GM23338 (cell line): ENCODE data around the gene OTOS. TPM values are rescaled to one million over a fixed set of nuclear protein-coding genes. Genes with fewer than 3 reads are reported as not detected.

ENCODE experiments used
- ATAC-seq: fragments of 200-7000 bp; cut with Tn5 transposase; 3 replicates; pipeline ENCODE4 v1.9.1; 2020
- DNase-seq: peaks from one replicate; pipeline ENCODE4 v3.0.0-alpha.2; 2015; ENCODE audit warnings: low spot score
- H2AFZ ChIP-seq: fragments of 200-600 bp; sonication (generic); 2 replicates; pipeline ENCODE4 v1.8.0; 2016; ENCODE audit warnings: antibody characterized with exemption, mild to moderate bottlenecking, moderate library complexity
- H3F3A ChIP-seq: fragments of 200-600 bp; sonication (generic); replicated peaks from 2 replicates; pipeline ENCODE4 v1.8.0; 2017; ENCODE audit warnings: antibody characterized with exemption, mixed run types, low read depth
- H3K27ac ChIP-seq: fragments of 200-600 bp; sonication (generic); 2 replicates; pipeline ENCODE4 v1.6.1; 2016; ENCODE audit warnings: low read depth
- H3K27me3 ChIP-seq: fragments of 200-600 bp; sonication (generic); 2 replicates; pipeline ENCODE4 v1.8.0; 2016; ENCODE audit warnings: mild to moderate bottlenecking, mixed run types, moderate library complexity; ENCODE audit not compliant: insufficient read depth
- H3K36me3 ChIP-seq: fragments of 200-600 bp; sonication (generic); 2 replicates; pipeline ENCODE4 v1.8.0; 2016; ENCODE audit warnings: mild to moderate bottlenecking; ENCODE audit not compliant: insufficient read depth
- H3K4me1 ChIP-seq: fragments of 200-600 bp; sonication (generic); 2 replicates; pipeline ENCODE4 v1.8.0; 2016; ENCODE audit warnings: mild to moderate bottlenecking, moderate library complexity; ENCODE audit not compliant: insufficient read depth
- H3K4me2 ChIP-seq: fragments of 200-600 bp; sonication (generic); 2 replicates; pipeline ENCODE4 v1.7.1; 2017; ENCODE audit warnings: mixed run types
- H3K4me3 ChIP-seq: fragments of 200-600 bp; sonication (generic); 2 replicates; pipeline ENCODE4 v1.6.1; 2016; ENCODE audit warnings: mixed run types
- H3K79me2 ChIP-seq: fragments of 200-600 bp; sonication (generic); replicated peaks from 2 replicates; pipeline ENCODE4 v1.8.0; 2017; ENCODE audit warnings: mild to moderate bottlenecking; ENCODE audit not compliant: insufficient read depth
- H3K9me2 ChIP-seq: fragments of 200-600 bp; sonication (generic); 2 replicates; pipeline ENCODE4 v1.8.0; 2017; ENCODE audit not compliant: insufficient read depth
- H4K20me1 ChIP-seq: fragments of 200-600 bp; sonication (generic); replicated peaks from 2 replicates; pipeline ENCODE4 v1.8.0; 2017; ENCODE audit warnings: mild to moderate bottlenecking; ENCODE audit not compliant: insufficient read depth
- H3K27ac Mint-ChIP-seq: 2 replicates; pipeline ENCODE4 v1.8.0; 2020; ENCODE audit warnings: inconsistent platforms, mild to moderate bottlenecking, moderate library complexity, mixed read lengths
- H3K27me3 Mint-ChIP-seq: 3 replicates; pipeline ENCODE4 v1.8.0; 2022; ENCODE audit warnings: low read depth, mild to moderate bottlenecking, moderate library complexity, mixed read lengths, inconsistent platforms; ENCODE audit not compliant: insufficient read depth, poor library complexity
- H3K36me3 Mint-ChIP-seq: 3 replicates; pipeline ENCODE4 v1.8.0; 2021; ENCODE audit warnings: low read depth, mild to moderate bottlenecking, inconsistent platforms, moderate library complexity, mixed read lengths
- H3K4me1 Mint-ChIP-seq: 3 replicates; pipeline ENCODE4 v1.8.0; 2020; ENCODE audit warnings: mild to moderate bottlenecking, inconsistent platforms, mixed read lengths
- H3K4me3 Mint-ChIP-seq: 3 replicates; pipeline ENCODE4 v1.8.0; 2021; ENCODE audit warnings: moderate library complexity, mild to moderate bottlenecking, inconsistent platforms, mixed read lengths
- H3K9me3 Mint-ChIP-seq: 3 replicates; pipeline ENCODE4 v1.8.0; 2020; ENCODE audit warnings: moderate library complexity, mild to moderate bottlenecking, inconsistent platforms, mixed read lengths
- CREB1 ChIP-seq: fragments of 250-450 bp; sonication (Bioruptor Pico); IDR thresholded peaks from 2 replicates; pipeline ENCODE4 v1.5.0; 2020; ENCODE audit warnings: low read depth, mild to moderate bottlenecking, moderate library complexity
- EZH2 ChIP-seq: fragments of 200-600 bp; sonication (generic); IDR thresholded peaks from one replicate; pipeline ENCODE4 v1.8.0; 2017; ENCODE audit warnings: antibody characterized with exemption, mild to moderate bottlenecking, low read depth; ENCODE audit not compliant: unreplicated experiment
- EZH2phosphoT487 ChIP-seq: fragments of 200-600 bp; sonication (generic); IDR thresholded peaks from one replicate; pipeline ENCODE4 v1.8.1; 2018; ENCODE audit warnings: antibody characterized with exemption; ENCODE audit not compliant: unreplicated experiment
- JUNB ChIP-seq: IDR thresholded peaks from one replicate; pipeline ENCODE4 v1.6.1; 2016; ENCODE audit warnings: antibody characterized with exemption; ENCODE audit not compliant: unreplicated experiment
- NANOG ChIP-seq: IDR thresholded peaks from 2 replicates; pipeline ENCODE4 v1.6.1; 2016; ENCODE audit warnings: antibody characterized with exemption, borderline replicate concordance
- POLR2AphosphoS5 ChIP-seq: IDR thresholded peaks from 2 replicates; pipeline ENCODE4 v1.6.1; 2016; ENCODE audit warnings: antibody characterized with exemption, low read depth
- STAT1 ChIP-seq: IDR thresholded peaks from one replicate; pipeline ENCODE4 v1.6.1; 2016; ENCODE audit warnings: antibody characterized with exemption; ENCODE audit not compliant: unreplicated experiment
- ZNF114 ChIP-seq: fragments of 250-450 bp; sonication (Bioruptor Pico); IDR thresholded peaks from 2 replicates; pipeline ENCODE4 v1.5.0; 2020; ENCODE audit warnings: mild to moderate bottlenecking, moderate library complexity
- ZNF331 ChIP-seq: fragments of 250-450 bp; sonication (Bioruptor Pico); IDR thresholded peaks from 2 replicates; pipeline ENCODE4 v1.5.0; 2020; ENCODE audit warnings: low read depth, mild to moderate bottlenecking, moderate library complexity
- polyA plus RNA-seq: library from polyadenylated mRNA; unstranded; fragments of >200 nt; fragmentation: Nextera tagmentation; extraction: Ambion mirVana; gene quantifications from 2 replicates; pipeline ENCODE4 v1.2.1, GENCODE V29; 2016
- total RNA-seq: library from RNA; depleted of rRNA; stranded (reverse); fragments of >200 nt; shearing (Covaris generic); gene quantifications from 2 replicates; pipeline ENCODE4 v1.2.3, GENCODE V29; 2014
- TF ChIP-seq, protein P1 (sequence below), 2 experiments: fragments of 200-600 bp in 1 of 2; sonication (generic) in 1 of 2; conservative IDR thresholded peaks; 2 replicates each; pipeline versions ENCODE4 v1.5.1 to v1.6.1; 2016 to 2017; ENCODE audit warnings: antibody characterized with exemption in 2 of 2, low read depth in 2 of 2, mild to moderate bottlenecking in 2 of 2, moderate library complexity in 1 of 2
- TF ChIP-seq, protein P2 (sequence below): fragments of 250-450 bp; sonication (Bioruptor Pico); IDR thresholded peaks from 2 replicates; pipeline ENCODE4 v1.5.0; 2020; ENCODE audit warnings: mild to moderate bottlenecking, moderate library complexity
- TF ChIP-seq, protein P3 (sequence below): IDR thresholded peaks from one replicate; pipeline ENCODE4 v1.6.1; 2018; ENCODE audit warnings: antibody characterized with exemption; ENCODE audit not compliant: unreplicated experiment
- TF ChIP-seq, protein P4 (sequence below): IDR thresholded peaks from 2 replicates; pipeline ENCODE4 v1.6.1; 2016; ENCODE audit warnings: antibody characterized with exemption

Gene OTOS
- total and polyA plus RNA-seq, 2 experiments from 2014 or later = 0.40 TPM; not detected in 1

DNA sequence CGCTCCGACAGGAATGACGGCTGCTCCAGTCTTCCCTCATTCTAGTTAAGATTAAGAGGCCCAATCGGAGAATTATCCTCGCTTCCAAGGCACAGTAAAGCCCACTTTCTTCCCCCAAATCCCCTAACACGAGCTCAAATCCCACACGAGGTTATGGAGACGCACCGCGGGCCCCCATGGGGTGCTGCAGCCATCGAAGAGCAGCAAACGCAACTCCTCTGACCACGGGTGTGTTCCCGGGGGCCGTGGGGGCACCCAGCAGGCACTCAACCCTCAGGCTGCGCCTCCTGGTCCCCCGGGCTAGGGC is 4.8 kb downstream of the OTOS start:
- H3K4me3 Mint-ChIP-seq = peak overlapping the region; percentile 98
- H3K27me3 Mint-ChIP-seq = peaks cover 14% of the 10 kb centered on the region
- Histone ChIP-seq H3K36me3 (peaks cover 27% of the 10 kb centered on the region), H3K4me2 (peak overlapping the region; percentile 99), H3K79me2 (peaks cover 31% of the 10 kb centered on the region), H3K27me3 (no peaks in the 10 kb centered on the region), H3K4me1 (peaks cover 15% of the 10 kb centered on the region), H3K27ac (no peak overlapping the region), H4K20me1 (peaks cover 15% of the 10 kb centered on the region), H3K4me3 (peak overlapping the region; percentile 88), H3K9me2 (no peaks in the 10 kb centered on the region), H2AFZ (no peak overlapping the region), H3F3A (no peaks in the 10 kb centered on the region)
- DNase-seq = no peak
- no peak for ATAC-seq
- TF ChIP-seq, protein P1, sequence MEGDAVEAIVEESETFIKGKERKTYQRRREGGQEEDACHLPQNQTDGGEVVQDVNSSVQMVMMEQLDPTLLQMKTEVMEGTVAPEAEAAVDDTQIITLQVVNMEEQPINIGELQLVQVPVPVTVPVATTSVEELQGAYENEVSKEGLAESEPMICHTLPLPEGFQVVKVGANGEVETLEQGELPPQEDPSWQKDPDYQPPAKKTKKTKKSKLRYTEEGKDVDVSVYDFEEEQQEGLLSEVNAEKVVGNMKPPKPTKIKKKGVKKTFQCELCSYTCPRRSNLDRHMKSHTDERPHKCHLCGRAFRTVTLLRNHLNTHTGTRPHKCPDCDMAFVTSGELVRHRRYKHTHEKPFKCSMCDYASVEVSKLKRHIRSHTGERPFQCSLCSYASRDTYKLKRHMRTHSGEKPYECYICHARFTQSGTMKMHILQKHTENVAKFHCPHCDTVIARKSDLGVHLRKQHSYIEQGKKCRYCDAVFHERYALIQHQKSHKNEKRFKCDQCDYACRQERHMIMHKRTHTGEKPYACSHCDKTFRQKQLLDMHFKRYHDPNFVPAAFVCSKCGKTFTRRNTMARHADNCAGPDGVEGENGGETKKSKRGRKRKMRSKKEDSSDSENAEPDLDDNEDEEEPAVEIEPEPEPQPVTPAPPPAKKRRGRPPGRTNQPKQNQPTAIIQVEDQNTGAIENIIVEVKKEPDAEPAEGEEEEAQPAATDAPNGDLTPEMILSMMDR (conservative IDR thresholded peaks at IDR 0.05; ENCODE audit: low read depth in 2 of 2) = no peak
- TF ChIP-seq EZH2phosphoT487 (no peak), STAT1 (no peak), JUNB (no peak), CREB1 (no peak), ZNF331 (no peak), NANOG (no peak), POLR2AphosphoS5 (no peak), EZH2 (no peak), ZNF114 (CRISPR knock-in tag) (no peak)
- TF ChIP-seq, protein P2, sequence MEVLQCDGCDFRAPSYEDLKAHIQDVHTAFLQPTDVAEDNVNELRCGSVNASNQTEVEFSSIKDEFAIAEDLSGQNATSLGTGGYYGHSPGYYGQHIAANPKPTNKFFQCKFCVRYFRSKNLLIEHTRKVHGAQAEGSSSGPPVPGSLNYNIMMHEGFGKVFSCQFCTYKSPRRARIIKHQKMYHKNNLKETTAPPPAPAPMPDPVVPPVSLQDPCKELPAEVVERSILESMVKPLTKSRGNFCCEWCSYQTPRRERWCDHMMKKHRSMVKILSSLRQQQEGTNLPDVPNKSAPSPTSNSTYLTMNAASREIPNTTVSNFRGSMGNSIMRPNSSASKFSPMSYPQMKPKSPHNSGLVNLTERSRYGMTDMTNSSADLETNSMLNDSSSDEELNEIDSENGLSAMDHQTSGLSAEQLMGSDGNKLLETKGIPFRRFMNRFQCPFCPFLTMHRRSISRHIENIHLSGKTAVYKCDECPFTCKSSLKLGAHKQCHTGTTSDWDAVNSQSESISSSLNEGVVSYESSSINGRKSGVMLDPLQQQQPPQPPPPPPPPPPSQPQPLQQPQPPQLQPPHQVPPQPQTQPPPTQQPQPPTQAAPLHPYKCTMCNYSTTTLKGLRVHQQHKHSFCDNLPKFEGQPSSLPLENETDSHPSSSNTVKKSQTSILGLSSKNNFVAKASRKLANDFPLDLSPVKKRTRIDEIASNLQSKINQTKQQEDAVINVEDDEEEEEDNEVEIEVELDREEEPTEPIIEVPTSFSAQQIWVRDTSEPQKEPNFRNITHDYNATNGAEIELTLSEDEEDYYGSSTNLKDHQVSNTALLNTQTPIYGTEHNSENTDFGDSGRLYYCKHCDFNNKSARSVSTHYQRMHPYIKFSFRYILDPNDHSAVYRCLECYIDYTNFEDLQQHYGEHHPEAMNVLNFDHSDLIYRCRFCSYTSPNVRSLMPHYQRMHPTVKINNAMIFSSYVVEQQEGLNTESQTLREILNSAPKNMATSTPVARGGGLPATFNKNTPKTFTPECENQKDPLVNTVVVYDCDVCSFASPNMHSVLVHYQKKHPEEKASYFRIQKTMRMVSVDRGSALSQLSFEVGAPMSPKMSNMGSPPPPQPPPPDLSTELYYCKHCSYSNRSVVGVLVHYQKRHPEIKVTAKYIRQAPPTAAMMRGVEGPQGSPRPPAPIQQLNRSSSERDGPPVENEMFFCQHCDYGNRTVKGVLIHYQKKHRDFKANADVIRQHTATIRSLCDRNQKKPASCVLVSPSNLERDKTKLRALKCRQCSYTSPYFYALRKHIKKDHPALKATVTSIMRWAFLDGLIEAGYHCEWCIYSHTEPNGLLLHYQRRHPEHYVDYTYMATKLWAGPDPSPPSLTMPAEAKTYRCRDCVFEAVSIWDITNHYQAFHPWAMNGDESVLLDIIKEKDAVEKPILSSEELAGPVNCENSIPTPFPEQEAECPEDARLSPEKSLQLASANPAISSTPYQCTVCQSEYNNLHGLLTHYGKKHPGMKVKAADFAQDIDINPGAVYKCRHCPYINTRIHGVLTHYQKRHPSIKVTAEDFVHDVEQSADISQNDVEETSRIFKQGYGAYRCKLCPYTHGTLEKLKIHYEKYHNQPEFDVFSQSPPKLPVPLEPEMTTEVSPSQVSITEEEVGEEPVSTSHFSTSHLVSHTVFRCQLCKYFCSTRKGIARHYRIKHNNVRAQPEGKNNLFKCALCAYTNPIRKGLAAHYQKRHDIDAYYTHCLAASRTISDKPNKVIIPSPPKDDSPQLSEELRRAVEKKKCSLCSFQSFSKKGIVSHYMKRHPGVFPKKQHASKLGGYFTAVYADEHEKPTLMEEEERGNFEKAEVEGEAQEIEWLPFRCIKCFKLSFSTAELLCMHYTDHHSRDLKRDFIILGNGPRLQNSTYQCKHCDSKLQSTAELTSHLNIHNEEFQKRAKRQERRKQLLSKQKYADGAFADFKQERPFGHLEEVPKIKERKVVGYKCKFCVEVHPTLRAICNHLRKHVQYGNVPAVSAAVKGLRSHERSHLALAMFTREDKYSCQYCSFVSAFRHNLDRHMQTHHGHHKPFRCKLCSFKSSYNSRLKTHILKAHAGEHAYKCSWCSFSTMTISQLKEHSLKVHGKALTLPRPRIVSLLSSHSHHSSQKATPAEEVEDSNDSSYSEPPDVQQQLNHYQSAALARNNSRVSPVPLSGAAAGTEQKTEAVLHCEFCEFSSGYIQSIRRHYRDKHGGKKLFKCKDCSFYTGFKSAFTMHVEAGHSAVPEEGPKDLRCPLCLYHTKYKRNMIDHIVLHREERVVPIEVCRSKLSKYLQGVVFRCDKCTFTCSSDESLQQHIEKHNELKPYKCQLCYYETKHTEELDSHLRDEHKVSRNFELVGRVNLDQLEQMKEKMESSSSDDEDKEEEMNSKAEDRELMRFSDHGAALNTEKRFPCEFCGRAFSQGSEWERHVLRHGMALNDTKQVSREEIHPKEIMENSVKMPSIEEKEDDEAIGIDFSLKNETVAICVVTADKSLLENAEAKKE (CRISPR knock-in tag) = no peak
- TF ChIP-seq, protein P3, sequence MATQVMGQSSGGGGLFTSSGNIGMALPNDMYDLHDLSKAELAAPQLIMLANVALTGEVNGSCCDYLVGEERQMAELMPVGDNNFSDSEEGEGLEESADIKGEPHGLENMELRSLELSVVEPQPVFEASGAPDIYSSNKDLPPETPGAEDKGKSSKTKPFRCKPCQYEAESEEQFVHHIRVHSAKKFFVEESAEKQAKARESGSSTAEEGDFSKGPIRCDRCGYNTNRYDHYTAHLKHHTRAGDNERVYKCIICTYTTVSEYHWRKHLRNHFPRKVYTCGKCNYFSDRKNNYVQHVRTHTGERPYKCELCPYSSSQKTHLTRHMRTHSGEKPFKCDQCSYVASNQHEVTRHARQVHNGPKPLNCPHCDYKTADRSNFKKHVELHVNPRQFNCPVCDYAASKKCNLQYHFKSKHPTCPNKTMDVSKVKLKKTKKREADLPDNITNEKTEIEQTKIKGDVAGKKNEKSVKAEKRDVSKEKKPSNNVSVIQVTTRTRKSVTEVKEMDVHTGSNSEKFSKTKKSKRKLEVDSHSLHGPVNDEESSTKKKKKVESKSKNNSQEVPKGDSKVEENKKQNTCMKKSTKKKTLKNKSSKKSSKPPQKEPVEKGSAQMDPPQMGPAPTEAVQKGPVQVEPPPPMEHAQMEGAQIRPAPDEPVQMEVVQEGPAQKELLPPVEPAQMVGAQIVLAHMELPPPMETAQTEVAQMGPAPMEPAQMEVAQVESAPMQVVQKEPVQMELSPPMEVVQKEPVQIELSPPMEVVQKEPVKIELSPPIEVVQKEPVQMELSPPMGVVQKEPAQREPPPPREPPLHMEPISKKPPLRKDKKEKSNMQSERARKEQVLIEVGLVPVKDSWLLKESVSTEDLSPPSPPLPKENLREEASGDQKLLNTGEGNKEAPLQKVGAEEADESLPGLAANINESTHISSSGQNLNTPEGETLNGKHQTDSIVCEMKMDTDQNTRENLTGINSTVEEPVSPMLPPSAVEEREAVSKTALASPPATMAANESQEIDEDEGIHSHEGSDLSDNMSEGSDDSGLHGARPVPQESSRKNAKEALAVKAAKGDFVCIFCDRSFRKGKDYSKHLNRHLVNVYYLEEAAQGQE = no peak
- TF ChIP-seq, protein P4, sequence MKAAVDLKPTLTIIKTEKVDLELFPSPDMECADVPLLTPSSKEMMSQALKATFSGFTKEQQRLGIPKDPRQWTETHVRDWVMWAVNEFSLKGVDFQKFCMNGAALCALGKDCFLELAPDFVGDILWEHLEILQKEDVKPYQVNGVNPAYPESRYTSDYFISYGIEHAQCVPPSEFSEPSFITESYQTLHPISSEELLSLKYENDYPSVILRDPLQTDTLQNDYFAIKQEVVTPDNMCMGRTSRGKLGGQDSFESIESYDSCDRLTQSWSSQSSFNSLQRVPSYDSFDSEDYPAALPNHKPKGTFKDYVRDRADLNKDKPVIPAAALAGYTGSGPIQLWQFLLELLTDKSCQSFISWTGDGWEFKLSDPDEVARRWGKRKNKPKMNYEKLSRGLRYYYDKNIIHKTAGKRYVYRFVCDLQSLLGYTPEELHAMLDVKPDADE = no peak
- H3K27ac Mint-ChIP-seq = peak overlapping the region; percentile 92
- H3K4me1 Mint-ChIP-seq = peaks cover 41% of the 10 kb centered on the region
- H3K36me3 Mint-ChIP-seq = peaks cover 43% of the 10 kb centered on the region
- H3K9me3 Mint-ChIP-seq = peaks cover 4% of the 10 kb centered on the region; the same call in 1 of the 3 replicates
